GM19035 (cell line): ENCODE results near the gene OR7A5.
"Not testable (repeated sequence)": the region's sequence is repeated elsewhere in the genome, so short reads cannot be mapped to it uniquely, and the experiment has no call there.

Source experiments
- ATAC-seq: cut with Tn5 transposase; IDR thresholded peaks from one replicate; pipeline ENCODE4 v1.9.1; 2021; ENCODE audit not compliant: unreplicated experiment

Gene OR7A5

DNA sequence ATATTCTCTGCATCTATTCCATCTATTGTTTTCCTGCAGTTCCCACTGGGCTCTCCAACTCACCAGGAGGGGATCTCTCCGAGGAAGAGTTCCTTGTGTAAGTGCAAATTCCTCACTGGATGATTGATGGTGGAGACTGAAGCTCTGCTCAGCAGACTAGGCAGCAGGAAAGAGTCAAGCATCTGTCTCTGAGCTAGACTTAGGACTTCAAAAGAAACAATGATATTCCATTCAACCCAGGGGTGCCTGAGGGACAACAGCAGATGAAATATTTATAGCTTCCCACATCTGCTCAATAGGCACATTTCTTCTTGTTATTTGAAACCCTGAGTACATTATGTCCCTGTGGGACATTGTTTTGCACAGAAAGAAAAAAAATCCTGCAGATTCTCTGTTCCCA lies at the start of gene OR7A5, which contains the start of gene OR7C1:
Gene OR7A5 (minus strand): TSS at position 175 of the 400 bp plus-strand sequence. CDS start 6,944 bp downstream, outside the sequence.
Gene OR7C1 (minus strand): TSS at position 175 of the 400 bp plus-strand sequence. CDS start 35,049 bp downstream, outside the sequence.
- no peak for ATAC-seq

DNA sequence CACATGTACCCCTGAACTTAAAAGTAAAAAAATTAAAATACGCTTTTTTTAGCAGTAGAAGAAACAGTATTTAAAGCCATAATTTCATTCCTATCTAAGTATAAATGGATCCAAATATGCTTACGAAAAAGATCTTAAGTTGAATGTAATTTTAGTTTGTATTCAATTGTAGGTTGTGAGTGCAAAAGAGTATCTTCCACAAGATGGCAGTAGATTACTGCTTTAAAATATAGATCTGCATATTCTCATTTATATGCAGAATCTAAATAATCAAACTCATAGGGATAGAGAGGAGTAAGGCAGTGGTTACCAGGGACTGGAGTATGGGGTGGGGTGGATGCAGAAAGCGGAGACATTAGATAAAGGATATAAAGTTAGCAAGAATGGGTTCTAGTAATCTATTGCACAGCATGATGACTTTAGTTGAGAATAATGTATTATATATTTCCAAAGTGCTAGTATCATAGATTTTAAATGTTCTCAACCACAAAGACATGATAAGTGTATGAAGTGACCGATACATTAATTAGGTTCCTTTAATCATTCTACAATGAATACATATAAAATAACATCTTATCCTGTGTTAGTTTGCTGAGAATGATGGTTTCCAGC lies 36.7 kb upstream of the OR7A5 start:
- ATAC-seq = no peak

DNA sequence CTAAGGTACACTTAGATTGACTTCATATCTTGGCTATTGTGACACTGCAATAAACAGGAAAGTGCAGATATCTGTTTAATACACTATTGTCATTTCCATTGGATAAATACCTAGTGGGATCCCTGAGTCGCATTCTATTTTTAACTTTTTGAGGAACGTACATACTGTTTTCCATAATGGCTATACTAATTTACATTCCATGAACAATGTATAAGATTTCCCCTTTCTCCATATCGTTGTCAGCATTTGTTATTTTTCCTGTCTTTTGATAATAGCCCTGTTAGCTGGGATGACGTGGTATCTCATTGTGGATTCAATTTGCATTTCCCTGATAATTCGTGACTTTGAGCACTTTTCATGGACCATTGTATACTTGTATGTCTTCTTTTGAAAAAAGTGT lies 33.5 kb upstream of the OR7A5 start:
- no peak for ATAC-seq

DNA sequence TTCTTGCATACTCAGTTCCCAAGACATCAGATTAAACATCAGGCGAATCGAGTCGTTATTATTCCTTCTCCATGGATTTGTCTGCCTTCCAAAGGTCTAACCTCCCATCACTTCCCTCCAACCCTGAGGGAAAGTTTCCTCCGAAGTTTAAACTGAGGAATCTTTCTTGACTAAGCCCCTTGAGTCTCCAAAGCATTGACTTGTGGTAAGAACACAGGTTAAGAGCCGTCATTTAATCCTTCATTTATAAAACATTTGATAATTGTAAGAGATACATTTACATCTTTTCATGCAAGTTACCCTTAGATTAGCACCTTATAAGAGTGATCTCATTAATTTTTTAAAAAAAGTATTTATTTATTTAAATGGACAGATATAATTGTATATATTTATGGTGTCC lies 13.8 kb upstream of the OR7A5 start, which contains the start of gene OR7A10:
Gene OR7A10 (minus strand): TSS at position 101 of the 400 bp plus-strand sequence. CDS start 7,045 bp downstream, outside the sequence.
- ATAC-seq = no peak

DNA sequence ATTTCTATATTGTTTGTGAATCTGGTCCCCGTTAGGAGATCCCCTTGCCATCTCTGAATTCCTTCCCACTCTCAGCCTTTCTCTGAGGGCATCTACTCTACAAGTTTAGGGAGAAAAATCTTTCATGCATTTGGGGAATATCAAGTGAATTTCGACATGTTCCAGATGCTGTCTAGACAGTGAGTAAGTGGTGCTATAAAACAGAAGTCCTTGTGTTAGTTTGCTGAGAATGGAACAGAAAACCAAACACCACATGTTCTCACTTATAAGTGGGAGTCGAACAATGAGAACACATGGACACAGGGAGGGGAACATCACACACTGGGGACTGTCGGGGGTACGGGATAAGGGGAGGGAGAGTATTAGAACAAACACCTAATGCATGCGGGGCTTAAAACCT lies 8.6 kb upstream of the OR7A5 start:
- no peak for ATAC-seq

DNA sequence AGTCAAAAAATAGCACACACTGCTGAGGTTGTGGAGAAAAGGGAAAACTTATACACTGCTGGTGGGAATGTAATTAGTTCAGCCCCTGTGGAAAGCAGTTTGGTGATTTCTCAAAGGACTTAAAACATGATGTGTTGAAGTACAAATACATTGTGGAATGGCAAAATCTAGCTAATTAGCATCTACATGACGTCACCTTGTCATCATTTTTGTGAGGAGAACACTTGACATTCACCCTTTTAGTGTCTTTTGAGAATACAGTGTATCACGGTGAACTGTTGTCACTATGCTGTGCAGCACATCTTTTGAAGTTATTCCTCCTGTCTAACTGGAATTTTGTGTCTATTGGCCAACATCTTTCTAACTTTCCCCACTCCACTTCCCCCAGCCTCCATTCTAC lies 8.2 kb upstream of the OR7A5 start:
- no peak for ATAC-seq

DNA sequence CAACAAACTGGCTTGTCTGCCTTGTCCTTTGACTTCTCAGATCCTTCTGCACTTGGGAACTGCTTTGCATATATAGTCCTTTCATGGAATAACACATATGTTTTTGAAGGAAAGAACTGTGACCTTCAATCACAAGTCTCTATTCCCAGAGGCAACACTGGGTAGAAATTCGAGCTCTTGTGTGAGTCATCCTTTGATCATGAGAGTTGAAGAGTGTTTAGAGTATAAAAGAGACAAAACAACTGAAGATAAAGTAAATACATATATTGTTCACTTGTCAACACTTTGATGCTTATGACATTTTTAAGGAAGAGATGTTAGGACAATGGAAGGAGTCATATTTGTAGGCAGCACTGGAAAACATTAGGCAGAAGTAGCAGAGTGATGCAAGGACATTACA lies 5.2 kb upstream of the OR7A5 start:
- ATAC-seq = no peak

DNA sequence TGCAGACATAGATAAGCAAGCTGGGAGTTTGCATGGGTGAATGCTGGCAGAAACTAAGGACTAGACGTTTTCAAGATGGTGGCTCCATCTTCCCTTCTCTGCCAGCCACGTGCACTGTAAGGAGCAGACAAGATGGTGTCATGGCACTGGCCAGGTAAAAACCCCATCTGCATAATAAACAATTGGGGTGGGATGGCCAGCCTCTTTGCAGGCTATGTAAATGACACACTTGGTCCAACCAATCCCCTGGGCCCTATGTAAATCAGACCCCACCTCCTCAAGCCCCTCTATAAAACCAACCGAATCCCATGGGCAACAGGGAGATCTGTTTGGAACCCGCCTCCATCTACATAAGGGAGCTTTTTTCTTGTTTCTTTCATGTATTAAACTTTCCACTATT lies 2.4 kb upstream of the OR7A5 start:
- ATAC-seq = no peak

DNA sequence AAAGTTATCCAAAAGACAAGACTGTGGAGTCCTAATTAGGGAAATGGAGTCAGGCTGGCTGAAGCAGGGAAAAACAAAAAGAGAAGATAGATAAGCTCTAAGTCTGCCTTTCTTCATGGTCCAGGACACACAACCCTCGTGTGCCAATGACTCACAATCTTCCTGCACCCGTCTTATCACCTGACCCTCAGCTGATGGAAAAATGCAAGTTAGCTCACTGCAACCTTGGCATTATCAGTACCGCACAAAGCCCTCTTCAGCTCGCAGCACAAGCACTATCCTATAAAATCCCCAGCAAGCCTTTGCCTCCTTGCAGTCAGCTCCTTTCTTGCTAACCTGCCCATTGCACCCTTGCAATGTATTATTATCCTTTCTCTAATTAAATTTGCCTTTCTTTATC lies 4.3 kb downstream of the OR7A5 start:
- no peak for ATAC-seq

DNA sequence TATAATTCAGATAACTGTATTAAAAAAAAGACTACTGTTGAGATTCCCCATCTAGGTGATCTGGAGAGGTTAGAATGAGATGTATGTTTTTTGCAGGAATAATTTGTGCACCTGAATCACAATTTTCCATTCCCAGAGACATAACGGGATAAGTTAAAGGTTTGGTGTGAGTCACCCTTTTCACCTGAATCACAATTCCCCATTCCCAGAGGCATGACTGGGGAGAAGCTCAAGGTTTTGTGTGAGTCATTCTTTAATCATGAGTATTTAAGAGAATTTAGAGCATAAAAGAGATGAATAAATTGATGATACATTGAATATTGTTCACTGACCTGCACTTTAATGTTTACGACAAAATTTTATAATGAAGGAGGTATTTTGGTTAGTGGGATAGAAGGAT lies 9.0 kb downstream of the OR7A5 start:
- ATAC-seq = no peak

DNA sequence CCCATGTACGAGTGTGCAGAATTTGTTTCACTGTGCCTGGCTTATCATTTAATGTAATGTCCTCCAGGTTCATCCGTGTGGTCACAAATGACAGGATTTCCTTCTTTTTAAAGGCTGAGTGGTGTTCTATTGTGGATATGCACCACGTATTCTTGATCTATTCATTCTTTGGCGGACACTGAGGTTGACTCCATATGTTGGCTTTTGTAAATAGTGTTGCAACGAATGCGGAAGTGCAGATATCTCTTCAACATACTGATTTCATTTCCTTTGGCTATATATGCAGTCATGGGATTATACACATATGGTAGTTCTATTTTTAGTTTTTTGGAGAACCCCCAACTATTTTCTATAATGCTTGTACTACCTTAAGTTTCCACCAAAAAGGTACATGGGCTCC lies 13.0 kb downstream of the OR7A5 start:
- ATAC-seq = no peak

DNA sequence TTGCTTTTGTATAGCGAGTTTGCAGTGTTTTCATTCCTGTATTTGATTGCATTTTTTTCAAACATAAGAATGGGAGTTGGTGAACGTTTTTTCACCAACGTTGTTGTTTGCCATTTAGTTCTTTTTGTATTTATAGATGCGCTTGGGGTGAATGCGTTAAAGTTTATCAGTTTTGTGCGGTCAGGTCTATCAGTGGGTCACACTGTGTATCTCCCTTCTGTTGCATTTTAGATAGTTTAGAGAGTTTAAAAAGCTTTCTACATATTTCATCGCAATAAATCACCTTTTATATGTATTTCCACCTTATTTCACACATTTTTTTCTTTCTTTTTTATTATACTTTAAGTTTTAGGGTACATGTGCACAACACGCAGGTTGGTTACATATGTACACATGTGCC lies 16.4 kb downstream of the OR7A5 start:
- ATAC-seq = no peak

DNA sequence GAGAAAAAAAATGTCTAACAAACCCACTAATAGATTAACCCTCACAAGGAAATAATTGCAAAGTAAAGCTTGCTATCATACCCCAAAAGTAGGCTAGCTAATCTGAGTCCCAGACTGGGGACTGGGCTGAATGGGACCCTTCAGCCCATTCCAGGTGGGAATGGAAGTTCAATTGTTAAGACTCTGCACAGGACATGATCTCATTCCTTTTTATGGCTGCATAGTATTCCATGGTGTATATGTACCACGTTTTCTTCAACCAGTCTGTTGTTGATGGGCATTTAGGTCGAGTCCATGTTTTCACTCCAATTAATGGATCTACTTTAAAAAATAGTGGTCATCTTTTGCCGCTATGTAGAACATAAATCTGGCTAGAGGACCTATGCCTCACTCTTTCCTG lies 17.9 kb downstream of the OR7A5 start:
- no peak for ATAC-seq

DNA sequence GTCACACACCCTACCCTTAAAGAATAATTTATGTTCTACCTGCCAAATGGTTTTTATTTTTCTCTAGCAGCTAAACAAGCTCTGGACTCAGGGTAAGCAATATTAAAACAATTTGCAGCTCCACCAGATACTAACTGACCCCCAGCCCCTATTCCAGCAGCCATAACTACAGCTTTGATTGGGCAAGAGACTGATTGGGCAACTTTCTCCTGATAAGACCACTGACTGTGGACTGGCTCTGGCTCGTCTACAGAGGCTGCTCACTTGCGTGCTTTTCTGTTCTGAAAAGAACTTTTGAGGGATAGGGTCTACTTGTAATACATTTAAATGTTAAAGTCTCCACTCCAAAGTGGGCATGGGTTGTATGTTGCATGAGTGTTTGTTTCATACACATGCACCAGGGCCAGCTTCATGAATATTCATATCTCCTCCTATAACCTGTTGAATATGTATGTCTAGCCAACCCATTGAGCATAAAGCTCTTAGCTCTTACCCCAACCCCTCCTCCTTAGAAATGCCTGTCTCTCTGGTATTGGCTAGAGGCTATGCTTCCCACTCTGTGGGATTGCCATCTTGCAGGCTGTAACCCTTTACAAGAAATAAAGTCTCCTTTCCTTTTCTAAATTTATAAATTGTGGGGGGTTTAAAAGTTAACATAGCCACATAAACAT lies 19.9 kb downstream of the OR7A5 start:
- no peak for ATAC-seq

DNA sequence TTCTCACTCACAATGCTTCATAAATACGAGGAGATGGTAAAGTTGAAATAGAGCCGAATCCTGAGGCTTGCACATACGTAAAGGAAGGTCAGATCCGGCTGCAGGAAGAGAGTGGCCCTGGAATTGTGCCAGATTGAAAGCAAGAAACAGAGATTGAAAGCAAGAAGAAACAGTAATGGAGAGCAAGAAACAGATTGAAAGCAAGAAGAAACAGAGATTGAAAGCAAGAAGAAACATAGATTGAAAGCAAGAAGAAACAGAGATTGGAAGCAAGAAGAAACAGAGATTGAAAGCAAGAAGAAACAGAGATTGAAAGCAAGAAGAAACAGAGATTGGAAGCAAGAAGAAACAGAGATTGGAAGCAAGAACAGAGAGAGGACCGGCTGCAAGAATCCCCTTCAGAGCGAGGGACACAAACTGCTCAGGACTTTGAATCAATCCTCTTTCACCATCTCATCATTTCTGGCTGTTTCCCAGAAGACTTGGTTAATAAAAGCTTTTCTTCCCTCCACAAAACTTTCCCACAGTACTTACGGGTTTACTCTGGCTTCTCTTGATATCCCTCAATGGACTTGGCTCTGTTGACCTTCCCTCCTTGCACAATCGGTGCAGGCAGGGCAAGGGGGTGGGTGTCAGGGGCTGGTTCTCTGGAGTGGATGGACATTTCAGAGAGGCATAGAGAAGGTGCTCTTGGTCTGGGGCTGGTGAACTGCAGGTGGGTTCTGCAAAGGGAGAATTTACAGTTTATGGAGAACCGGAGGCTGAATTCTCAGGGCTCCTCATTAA lies 25.5 kb downstream of the OR7A5 start:
- ATAC-seq = no peak

DNA sequence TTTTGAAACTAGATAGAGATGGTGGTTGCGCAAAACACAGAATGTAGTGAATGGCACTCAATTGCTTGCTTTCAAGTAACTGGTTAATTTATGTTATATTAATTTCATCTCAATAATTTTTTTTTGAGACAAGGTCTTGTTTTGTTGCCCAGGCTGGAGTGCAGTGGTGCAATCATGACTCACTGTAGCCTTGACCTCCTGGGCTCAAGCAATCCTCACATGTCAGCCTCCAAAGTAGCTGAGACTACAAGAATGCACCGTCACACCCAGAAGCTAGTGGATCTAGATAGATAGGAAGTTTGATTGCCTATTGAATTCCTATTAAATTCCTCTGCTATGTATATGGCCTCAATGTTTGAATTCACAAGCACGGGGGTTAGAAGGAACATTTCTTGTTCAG lies 30.2 kb downstream of the OR7A5 start:
- no peak for ATAC-seq

DNA sequence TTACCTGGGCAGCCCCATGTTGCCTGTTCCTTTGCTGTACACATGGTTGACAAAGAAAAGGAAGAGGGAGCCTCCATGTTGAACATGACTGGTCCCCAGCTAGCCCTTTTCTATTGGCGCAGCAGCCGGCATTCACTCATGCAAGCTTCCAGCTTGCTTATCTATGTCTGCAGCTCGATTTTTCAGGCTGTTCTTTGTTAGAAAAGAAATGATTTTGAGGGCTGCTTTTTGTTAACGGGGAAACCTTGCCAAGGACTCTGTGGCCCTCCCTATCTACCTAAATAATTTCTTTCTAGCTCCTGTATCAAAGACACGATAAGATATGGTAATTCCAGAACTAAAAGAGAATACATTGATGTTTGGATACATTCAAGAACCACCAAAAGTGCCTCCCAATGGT lies 36.2 kb downstream of the OR7A5 start:
- ATAC-seq = no peak

DNA sequence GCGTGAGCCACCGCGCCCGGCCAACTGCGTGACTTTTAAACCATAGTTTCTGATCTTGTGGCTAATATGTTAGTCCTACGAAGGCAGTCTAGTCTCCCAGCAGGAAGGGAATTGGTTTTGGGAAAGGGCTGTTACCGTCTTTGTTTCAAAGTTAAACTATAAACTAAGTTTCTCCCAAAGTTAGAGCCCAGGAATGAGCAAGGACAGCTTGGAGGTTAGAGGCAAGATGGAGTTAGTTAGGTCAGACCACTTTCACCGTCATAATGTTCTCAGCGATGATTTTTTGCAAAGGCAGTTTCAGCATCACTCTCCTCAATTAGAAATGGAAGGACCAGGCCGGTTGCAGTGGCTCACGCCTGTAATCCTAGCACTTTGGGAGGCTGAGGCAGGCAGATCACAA lies 39.0 kb downstream of the OR7A5 start:
- no peak for ATAC-seq

DNA sequence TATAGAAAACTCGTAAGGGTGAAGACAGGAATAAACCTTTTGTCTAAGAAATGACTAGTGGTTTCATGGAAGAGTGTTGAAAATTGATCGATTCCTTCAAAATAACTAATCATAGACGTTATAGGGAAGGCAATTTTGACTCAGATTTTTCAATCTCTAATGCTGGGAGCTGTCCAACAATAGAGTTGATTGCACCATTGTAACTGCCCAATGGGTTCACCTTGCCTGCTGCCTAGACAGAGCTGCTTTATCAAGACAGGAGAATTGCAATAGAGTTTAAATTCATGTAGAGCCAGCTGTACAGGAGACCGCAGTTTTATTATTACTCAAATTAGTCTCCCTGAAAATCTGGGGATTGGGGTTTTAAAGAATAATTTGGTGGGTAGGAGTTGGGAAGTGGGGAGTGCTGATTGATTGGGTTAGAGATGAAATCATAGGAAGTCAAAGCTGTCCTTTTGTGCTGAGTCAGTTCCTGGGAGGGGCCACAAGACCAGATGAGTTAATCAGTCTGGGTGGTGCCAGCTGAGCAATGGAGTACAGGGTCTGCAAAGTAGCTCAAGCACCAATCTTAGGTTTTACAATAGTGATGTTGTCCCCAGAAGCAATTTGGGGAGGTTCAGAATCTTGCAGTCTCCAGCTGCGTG lies 39.8 kb downstream of the OR7A5 start:
- ATAC-seq = no peak

DNA sequence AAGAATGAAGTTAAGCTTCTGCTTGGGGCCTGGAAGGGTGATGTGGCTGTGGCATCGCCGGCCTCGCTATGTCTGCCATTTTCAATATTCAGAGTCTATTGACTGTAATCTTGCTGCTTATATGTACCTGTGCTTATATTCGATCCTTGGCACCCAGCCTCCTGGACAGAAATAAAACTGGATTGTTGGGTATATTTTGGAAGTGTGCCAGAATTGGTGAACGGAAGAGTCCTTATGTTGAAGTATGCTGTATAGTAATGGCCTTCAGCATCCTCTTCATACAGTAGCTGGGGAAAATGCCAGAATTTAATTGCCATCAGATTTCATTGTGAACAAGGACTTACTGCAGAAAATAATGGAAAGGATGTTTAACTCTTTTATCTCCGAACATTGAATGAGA lies 42.7 kb downstream of the OR7A5 start:
- ATAC-seq = not testable (repeated sequence)

DNA sequence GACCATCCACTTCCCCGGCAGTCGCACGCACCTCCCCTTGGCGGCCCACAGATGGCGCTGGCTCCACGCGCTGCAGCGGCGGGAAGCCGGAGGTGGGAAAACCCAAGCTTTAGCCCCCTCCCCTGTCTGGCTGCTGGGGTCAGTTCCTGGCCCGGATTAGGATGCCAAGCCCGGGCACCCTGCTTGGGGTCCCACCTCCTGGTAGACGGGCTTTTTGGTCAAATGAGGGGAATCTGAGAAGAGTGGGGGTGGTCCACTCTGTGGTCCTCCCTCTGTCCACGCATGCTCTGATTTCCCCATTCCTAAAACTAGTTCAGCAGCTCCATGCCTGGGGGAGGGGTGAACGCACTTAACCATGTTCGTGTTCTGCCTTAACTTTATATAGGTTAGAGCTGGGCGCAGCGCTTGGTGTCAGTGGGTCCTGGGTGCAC lies 48.5 kb downstream of the OR7A5 start:
- ATAC-seq = no peak
